ENCODE data around the gene SDK1.

The SDK1 gene

GRCh38 chr7:3294432-3295100 is 6.5 kb upstream of the SDK1 start:
- Histone ChIP-seq H3K4me3 (ENCODE audit: low read depth in 1 of 2, low read length in 2 of 2) (no peak overlapping the region), H3K27me3 (ENCODE audit: control insufficient read depth in 1 of 2, insufficient read depth in 2 of 2, low read length in 2 of 2) (no peaks in the 10 kb centered on the region), H3K4me1 (ENCODE audit: insufficient read depth, low read length) (no peaks in the 10 kb centered on the region), H3K9ac (ENCODE audit: low read length) (no peak overlapping the region), H3K9me3 (ENCODE audit: low read length) (no peaks in the 10 kb centered on the region), H3K36me3 (ENCODE audit: insufficient read depth, low read length) (no peaks in the 10 kb centered on the region), H3K27ac (ENCODE audit: low read depth, low read length) (no peak overlapping the region)

- Histone ChIP-seq H3K9ac (ENCODE audit: low read length) (no peak overlapping the region), H3K27me3 (ENCODE audit: control insufficient read depth in 1 of 2, insufficient read depth in 2 of 2, low read length in 2 of 2) (no peaks in the 10 kb centered on the region), H3K9me3 (ENCODE audit: low read length) (no peaks in the 10 kb centered on the region), H3K36me3 (ENCODE audit: insufficient read depth, low read length) (no peaks in the 10 kb centered on the region), H3K4me3 (ENCODE audit: low read depth in 1 of 2, low read length in 2 of 2) (no peak overlapping the region), H3K27ac (ENCODE audit: low read depth, low read length) (no peak overlapping the region), H3K4me1 (ENCODE audit: insufficient read depth, low read length) (peaks cover 6% of the 10 kb centered on the region)
These were observed 3.8 kb upstream of the SDK1 start for GRCh38 chr7:3297105-3297819.

- no peaks in the 10 kb centered on the region for H3K9me3 ChIP-seq (ENCODE audit: low read length)
- no peaks in the 10 kb centered on the region for H3K27me3 ChIP-seq (ENCODE audit: control insufficient read depth in 1 of 2, insufficient read depth in 2 of 2, low read length in 2 of 2)
- peaks cover 16% of the 10 kb centered on the region for H3K4me1 ChIP-seq (ENCODE audit: insufficient read depth, low read length)
- no peak overlapping the region for H3K27ac ChIP-seq (ENCODE audit: low read depth, low read length)
- H3K4me3 ChIP-seq (ENCODE audit: low read depth in 1 of 2, low read length in 2 of 2): peak overlapping the region; percentile 34 to 63
- H3K9ac ChIP-seq (ENCODE audit: low read length): no peak overlapping the region
- H3K36me3 ChIP-seq (ENCODE audit: insufficient read depth, low read length): no peaks in the 10 kb centered on the region
These were observed 816 bp upstream of the SDK1 start for GRCh38 chr7:3300221-3300650.

DNA sequence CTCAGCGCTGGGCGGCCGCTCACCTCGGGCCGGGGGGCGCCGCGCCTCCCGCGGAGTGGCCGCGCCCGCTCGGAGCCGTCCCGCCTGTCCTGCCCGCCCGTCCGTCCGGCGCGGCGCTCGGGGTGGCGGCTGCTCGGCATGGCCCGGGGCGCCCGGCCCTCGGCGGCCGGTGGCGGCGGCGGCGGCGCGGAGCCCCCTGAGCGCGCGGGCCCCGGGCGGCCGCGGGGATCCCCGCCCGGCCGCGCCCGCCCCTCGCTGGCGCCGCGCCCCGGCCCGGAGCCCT is 338 bp downstream of the SDK1 start:
- peaks cover 22% of the 10 kb centered on the region for H3K4me1 ChIP-seq (ENCODE audit: insufficient read depth, low read length)
- no peak overlapping the region for H3K9ac ChIP-seq (ENCODE audit: low read length)
- no peak overlapping the region for H3K4me3 ChIP-seq (ENCODE audit: low read depth in 1 of 2, low read length in 2 of 2)
- no peak overlapping the region for H3K27ac ChIP-seq (ENCODE audit: low read depth, low read length)
- H3K27me3 ChIP-seq (ENCODE audit: control insufficient read depth in 1 of 2, insufficient read depth in 2 of 2, low read length in 2 of 2): no peaks in the 10 kb centered on the region
- H3K36me3 ChIP-seq (ENCODE audit: insufficient read depth, low read length): no peaks in the 10 kb centered on the region
- H3K9me3 ChIP-seq (ENCODE audit: low read length): no peaks in the 10 kb centered on the region

DNA sequence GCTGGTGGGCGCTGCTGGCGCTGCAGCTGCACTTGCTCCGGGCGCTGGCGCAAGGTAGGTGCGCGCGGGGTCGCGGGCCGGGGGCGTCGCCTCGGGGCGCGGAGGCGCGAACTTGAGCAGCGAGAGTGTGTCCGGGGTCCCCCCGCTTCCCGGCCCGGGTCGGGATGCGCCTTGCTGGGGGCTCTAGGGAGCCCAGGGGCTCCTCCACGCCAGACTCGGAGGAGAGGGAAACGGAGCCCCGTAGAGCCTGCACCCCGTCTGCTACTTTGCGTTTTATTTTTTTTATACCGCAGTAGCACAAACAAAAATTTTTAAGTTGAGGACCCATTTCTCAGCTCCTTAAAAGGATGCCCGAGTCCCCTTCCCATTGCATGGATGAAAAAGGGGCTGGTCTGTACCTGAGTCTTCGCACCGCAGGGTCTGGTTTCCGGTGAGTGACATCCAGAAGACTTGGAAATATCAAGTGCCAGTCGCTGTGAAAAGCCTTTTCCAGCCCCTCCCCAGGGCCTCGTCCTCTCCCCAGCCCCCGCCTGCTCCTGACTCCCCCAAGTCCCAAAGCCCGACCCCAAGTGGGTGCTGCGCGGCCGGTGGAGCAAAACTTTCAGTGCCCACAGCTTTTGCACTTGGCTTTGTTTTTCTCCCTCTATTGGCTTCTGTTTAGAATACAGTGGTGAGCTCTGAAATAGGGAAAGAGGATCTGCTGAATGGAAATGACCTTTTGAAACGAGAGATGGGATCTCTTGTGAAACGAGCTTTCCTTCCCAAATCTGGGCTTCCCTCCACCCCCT is 973 bp downstream of the SDK1 start:
- Histone ChIP-seq H3K4me3 (ENCODE audit: low read depth in 1 of 2, low read length in 2 of 2) (peak overlapping the region; percentile 61 to 90), H3K9me3 (ENCODE audit: low read length) (no peaks in the 10 kb centered on the region), H3K4me1 (ENCODE audit: insufficient read depth, low read length) (peaks cover 22% of the 10 kb centered on the region), H3K9ac (ENCODE audit: low read length) (peak overlapping the region; percentile 30), H3K27ac (ENCODE audit: low read depth, low read length) (peak overlapping the region; percentile 66), H3K36me3 (ENCODE audit: insufficient read depth, low read length) (no peaks in the 10 kb centered on the region), H3K27me3 (ENCODE audit: control insufficient read depth in 1 of 2, insufficient read depth in 2 of 2, low read length in 2 of 2) (no peaks in the 10 kb centered on the region)

- Histone ChIP-seq H3K27me3 (ENCODE audit: control insufficient read depth in 1 of 2, insufficient read depth in 2 of 2, low read length in 2 of 2) (no peaks in the 10 kb centered on the region), H3K27ac (ENCODE audit: low read depth, low read length) (peak overlapping the region; percentile 66)
These were observed 1.7 kb downstream of the SDK1 start for GRCh38 chr7:3302681-3303320.

DNA sequence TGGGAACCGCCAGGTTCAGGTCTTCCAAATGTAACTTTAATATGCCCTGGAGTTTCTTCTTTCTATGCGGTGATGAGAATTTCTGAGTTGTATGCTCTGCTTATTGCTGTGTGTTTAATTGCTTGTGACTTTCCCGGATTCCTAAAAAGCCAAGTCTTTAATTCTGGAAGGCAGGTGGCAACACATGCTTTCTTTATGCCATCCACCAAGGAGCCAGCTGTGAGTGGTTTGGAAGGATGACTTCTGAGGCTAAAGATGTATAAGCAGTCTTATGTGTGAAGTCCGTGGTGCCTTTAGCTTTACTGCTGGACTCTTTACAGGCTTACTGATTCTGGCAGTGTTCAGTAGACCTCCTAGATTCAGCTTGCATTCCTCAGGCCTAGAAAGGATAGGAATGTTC is 3.1 kb downstream of the SDK1 start:
- Histone ChIP-seq H3K27ac (ENCODE audit: low read depth, low read length) (peak overlapping the region; percentile 37), H3K9ac (ENCODE audit: low read length) (no peak overlapping the region), H3K4me3 (ENCODE audit: low read depth in 1 of 2, low read length in 2 of 2) (no peak overlapping the region), H3K9me3 (ENCODE audit: low read length) (no peaks in the 10 kb centered on the region), H3K36me3 (ENCODE audit: insufficient read depth, low read length) (no peaks in the 10 kb centered on the region), H3K4me1 (ENCODE audit: insufficient read depth, low read length) (peaks cover 27% of the 10 kb centered on the region), H3K27me3 (ENCODE audit: control insufficient read depth in 1 of 2, insufficient read depth in 2 of 2, low read length in 2 of 2) (no peaks in the 10 kb centered on the region)

More at GRCh38 chr7:3302681-3303320, 1.7 kb downstream of the SDK1 start:
- H3K36me3 ChIP-seq (ENCODE audit: insufficient read depth, low read length): no peaks in the 10 kb centered on the region
- peak overlapping the region; percentile 61 to 90 for H3K4me3 ChIP-seq (ENCODE audit: low read depth in 1 of 2, low read length in 2 of 2)
- peak overlapping the region; percentile 30 for H3K9ac ChIP-seq (ENCODE audit: low read length)
- H3K9me3 ChIP-seq (ENCODE audit: low read length): no peaks in the 10 kb centered on the region
- peaks cover 27% of the 10 kb centered on the region for H3K4me1 ChIP-seq (ENCODE audit: insufficient read depth, low read length)

GRCh38 chr7:3307435-3307834 is 6.4 kb downstream of the SDK1 start:
- Histone ChIP-seq H3K9ac (ENCODE audit: low read length) (no peak overlapping the region), H3K4me1 (ENCODE audit: insufficient read depth, low read length) (peaks cover 33% of the 10 kb centered on the region), H3K4me3 (ENCODE audit: low read depth in 1 of 2, low read length in 2 of 2) (no peak overlapping the region), H3K27me3 (ENCODE audit: control insufficient read depth in 1 of 2, insufficient read depth in 2 of 2, low read length in 2 of 2) (no peaks in the 10 kb centered on the region), H3K27ac (ENCODE audit: low read depth, low read length) (no peak overlapping the region), H3K36me3 (ENCODE audit: insufficient read depth, low read length) (no peaks in the 10 kb centered on the region), H3K9me3 (ENCODE audit: low read length) (no peaks in the 10 kb centered on the region)

DNA sequence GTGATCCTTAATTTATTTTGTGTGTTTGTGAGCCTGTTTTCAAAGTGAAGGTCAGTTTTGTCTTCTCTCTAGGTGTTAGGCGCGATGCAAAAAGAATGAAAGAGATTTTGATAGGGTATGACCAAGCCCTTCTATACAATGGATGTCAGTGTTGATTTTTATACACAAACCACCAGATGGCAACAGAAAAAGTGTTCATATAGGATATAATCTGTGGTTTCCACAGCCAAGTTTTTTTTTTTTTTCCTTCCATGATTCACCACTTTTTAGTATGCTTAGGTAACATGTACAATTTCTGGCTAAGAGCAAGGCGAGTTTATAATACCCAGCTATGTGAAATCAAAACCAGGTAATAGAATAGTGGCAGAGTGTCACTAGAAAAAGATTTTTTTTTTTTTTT is 8.1 kb downstream of the SDK1 start:
- Histone ChIP-seq H3K27me3 (ENCODE audit: control insufficient read depth in 1 of 2, insufficient read depth in 2 of 2, low read length in 2 of 2) (no peaks in the 10 kb centered on the region), H3K27ac (ENCODE audit: low read depth, low read length) (no peak overlapping the region), H3K4me3 (ENCODE audit: low read depth in 1 of 2, low read length in 2 of 2) (no peak overlapping the region), H3K4me1 (ENCODE audit: insufficient read depth, low read length) (peaks cover 25% of the 10 kb centered on the region), H3K36me3 (ENCODE audit: insufficient read depth, low read length) (no peaks in the 10 kb centered on the region), H3K9me3 (ENCODE audit: low read length) (no peaks in the 10 kb centered on the region), H3K9ac (ENCODE audit: low read length) (no peak overlapping the region)

DNA sequence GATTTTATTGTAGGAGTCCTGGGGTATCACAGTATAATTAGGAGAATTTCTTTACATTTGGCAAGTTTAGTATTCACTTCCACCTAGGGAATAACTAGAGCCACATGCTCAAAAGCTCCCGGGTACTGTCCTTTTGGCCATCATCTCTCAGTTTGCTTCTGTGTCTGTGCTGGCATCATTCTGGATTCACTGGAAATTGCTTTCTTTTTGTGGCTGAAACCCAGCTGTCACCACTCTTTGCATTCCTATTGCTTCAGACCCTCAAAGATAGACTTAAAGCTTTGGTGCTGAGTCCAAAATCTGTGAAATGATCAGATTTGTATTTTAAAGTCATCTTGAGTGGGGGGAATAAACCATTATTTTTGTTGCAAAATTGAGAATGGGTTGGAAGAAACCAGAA is 8.9 kb downstream of the SDK1 start:
- H3K27ac ChIP-seq (ENCODE audit: low read depth, low read length): no peak overlapping the region
- H3K4me3 ChIP-seq (ENCODE audit: low read depth in 1 of 2, low read length in 2 of 2): no peak overlapping the region
- H3K27me3 ChIP-seq (ENCODE audit: control insufficient read depth in 1 of 2, insufficient read depth in 2 of 2, low read length in 2 of 2): no peaks in the 10 kb centered on the region
- H3K9me3 ChIP-seq (ENCODE audit: low read length): no peaks in the 10 kb centered on the region
- no peak overlapping the region for H3K9ac ChIP-seq (ENCODE audit: low read length)
- H3K4me1 ChIP-seq (ENCODE audit: insufficient read depth, low read length): peaks cover 22% of the 10 kb centered on the region
- H3K36me3 ChIP-seq (ENCODE audit: insufficient read depth, low read length): no peaks in the 10 kb centered on the region

DNA sequence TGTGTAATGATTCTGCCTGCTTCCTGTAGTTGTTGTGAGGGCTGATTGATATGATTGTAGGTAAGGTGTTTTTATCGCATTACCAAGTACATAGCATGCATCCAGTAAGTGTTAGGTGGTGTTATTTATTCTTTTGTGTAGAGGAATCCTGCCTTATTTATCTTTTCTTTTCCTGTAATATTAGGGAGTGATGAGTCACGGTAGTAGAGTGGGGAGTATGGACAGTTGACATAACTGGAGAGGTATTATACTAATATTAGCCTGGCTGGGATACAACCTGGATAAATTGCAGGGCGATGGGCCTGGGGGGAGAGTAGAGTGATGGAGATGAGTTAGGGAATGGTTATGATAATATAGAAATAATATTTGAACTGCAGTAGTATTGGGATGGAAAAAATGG is 9.8 kb downstream of the SDK1 start:
- Histone ChIP-seq H3K27ac (ENCODE audit: low read depth, low read length) (no peak overlapping the region), H3K9me3 (ENCODE audit: low read length) (no peaks in the 10 kb centered on the region), H3K4me3 (ENCODE audit: low read depth in 1 of 2, low read length in 2 of 2) (no peak overlapping the region), H3K27me3 (ENCODE audit: control insufficient read depth in 1 of 2, insufficient read depth in 2 of 2, low read length in 2 of 2) (no peaks in the 10 kb centered on the region), H3K4me1 (ENCODE audit: insufficient read depth, low read length) (peaks cover 16% of the 10 kb centered on the region), H3K9ac (ENCODE audit: low read length) (no peak overlapping the region), H3K36me3 (ENCODE audit: insufficient read depth, low read length) (no peaks in the 10 kb centered on the region)

All from muscle layer of colon (tissue), 2 donors.